MCF 10A (cell line): ENCODE measurements around the gene TMEM91. TPM values are rescaled to one million over a fixed set of nuclear protein-coding genes. Genes with fewer than 3 reads are reported as not detected.

Experiments
- BruUV-seq: library from RNA; stranded (reverse); fragments of 400-500 nt; replicated peaks from 2 replicates; lab custom pipeline; 2021; lab: Mats Ljungman, UMichigan
- CTCF ChIA-PET: fragments of 300-600 bp; sonication (Branson Sonifier 250); formaldehyde crosslinking; extraction: SDS; loops from one replicate; lab custom pipeline; 2021; ENCODE audit warnings: antibody characterized with exemption, inconsistent platforms; lab: Yijun Ruan, JAX
- POLR2A ChIA-PET: fragments of 300-600, 350-650 bp; sonication (Branson Sonifier 250); formaldehyde crosslinking; extraction: SDS; loops from one replicate; lab custom pipeline; 2020; ENCODE audit warnings: antibody characterized with exemption, inconsistent platforms; lab: Yijun Ruan, JAX
- DNase-seq: peaks from one replicate; pipeline ENCODE4 v3.0.0-alpha.2; 2018; ENCODE audit not compliant: unreplicated experiment
- H3K27ac Mint-ChIP-seq: one replicate; pipeline ENCODE4 v1.8.0; 2022; ENCODE audit warnings: mild to moderate bottlenecking, low read depth, mixed read lengths; ENCODE audit not compliant: unreplicated experiment
- H3K27me3 Mint-ChIP-seq: one replicate; pipeline ENCODE4 v1.8.0; 2022; ENCODE audit warnings: mixed read lengths; ENCODE audit not compliant: insufficient read depth, unreplicated experiment
- H3K36me3 Mint-ChIP-seq: one replicate; pipeline ENCODE4 v1.8.0; 2022; ENCODE audit warnings: mild to moderate bottlenecking, moderate library complexity, mixed read lengths; ENCODE audit not compliant: insufficient read depth, unreplicated experiment
- H3K4me1 Mint-ChIP-seq: one replicate; pipeline ENCODE4 v1.8.0; 2022; ENCODE audit warnings: mixed read lengths; ENCODE audit not compliant: insufficient read depth, unreplicated experiment
- H3K4me3 Mint-ChIP-seq: one replicate; pipeline ENCODE4 v1.8.0; 2022; ENCODE audit warnings: mild to moderate bottlenecking, moderate library complexity, mixed read lengths; ENCODE audit not compliant: unreplicated experiment
- H3K9me3 Mint-ChIP-seq: one replicate; pipeline ENCODE4 v1.8.0; 2022; ENCODE audit warnings: mixed read lengths; ENCODE audit not compliant: unreplicated experiment
- CTCF ChIP-seq: fragments of 200-600 bp; IDR thresholded peaks from one replicate; pipeline ENCODE4 v1.8.0; 2022; ENCODE audit warnings: antibody characterized with exemption, mild to moderate bottlenecking; ENCODE audit not compliant: unreplicated experiment
- intact Hi-C: fragments of 100-400 bp; cut with micrococcal nuclease; formaldehyde crosslinking; loops from 2 replicates; pipeline ENCODE4 v1.14.1; 2022
- total RNA-seq: library from RNA; stranded (reverse); gene quantifications from 2 replicates; pipeline ENCODE4 v1.2.3, GENCODE V29; 2022

The TMEM91 gene
- total RNA-seq, 1 experiment from 2014 or later, result 6.1 TPM

- Mint-ChIP-seq H3K4me3 (no peak overlapping the region), H3K36me3 (peaks cover 59% of the 10 kb centered on the region), H3K9me3 (no peaks in the 10 kb centered on the region), H3K4me1 (peaks cover 18% of the 10 kb centered on the region), H3K27ac (no peak overlapping the region), H3K27me3 (no peaks in the 10 kb centered on the region)
- CTCF ChIA-PET, result interaction anchor here (0.6 to 1.2 kb wide), 5 partner anchors 9 to 1393 kb away, joined by 3 to 11 read pairs (median 4); no protein-coding TSS in a partner anchor
- intact Hi-C loops, result no loop called here
- DNase-seq, result no peak
- BruUV-seq, result no TSS peak
- TF ChIP-seq CTCF, result no peak
- POLR2A ChIA-PET, result interaction anchor here (0.5 to 1.4 kb wide), 3 partner anchors 12 to 1976 kb away, joined by 3 to 6 read pairs (median 5); partner anchors contain the start of gene B9D2
These were observed 8.0 kb downstream of the TMEM91 start for GRCh38 chr19:41384351-41384750.

GRCh38 chr19:41386442-41386841, 10.1 kb downstream of the TMEM91 start:
- Mint-ChIP-seq H3K4me1 (peaks cover 8% of the 10 kb centered on the region), H3K27me3 (no peaks in the 10 kb centered on the region), H3K27ac (peak overlapping the region; percentile 87), H3K9me3 (no peaks in the 10 kb centered on the region), H3K36me3 (peaks cover 80% of the 10 kb centered on the region), H3K4me3 (no peak overlapping the region)
- ChIA-PET CTCF (interaction anchor here (0.6 to 1.2 kb wide), 4 partner anchors 54 to 797 kb away, joined by 3 to 4 read pairs (median 4); no protein-coding TSS in a partner anchor), POLR2A (interaction anchor here (1.1 kb wide), 1 partner anchor 23 kb away, joined by 3 read pairs; no protein-coding TSS in a partner anchor)
- BruUV-seq, result no TSS peak
- DNase-seq, result peak; percentile 85
- intact Hi-C loops, result no loop called here
- TF ChIP-seq CTCF, result no peak

- Mint-ChIP-seq H3K27me3 (no peaks in the 10 kb centered on the region), H3K4me1 (peaks cover 16% of the 10 kb centered on the region), H3K36me3 (peaks cover 79% of the 10 kb centered on the region), H3K27ac (no peak overlapping the region), H3K9me3 (no peaks in the 10 kb centered on the region), H3K4me3 (no peak overlapping the region)
- TF ChIP-seq CTCF, result no peak
- ChIA-PET POLR2A (no interaction called here), CTCF (interaction anchor here (1.0 kb wide), 1 partner anchor 203 kb away, joined by 8 read pairs; no protein-coding TSS in a partner anchor)
- no peak for DNase-seq
- BruUV-seq, result no TSS peak
- intact Hi-C loops, result no loop called here
These were observed 15.3 kb downstream of the TMEM91 start for GRCh38 chr19:41391618-41392017.

- peaks cover 16% of the 10 kb centered on the region for H3K4me1 Mint-ChIP-seq
- POLR2A ChIA-PET, result interaction anchor here (0.7 kb wide), 1 partner anchor 163 kb away, joined by 3 read pairs; no protein-coding TSS in a partner anchor
- CTCF ChIA-PET, result interaction anchor here (0.7 to 1.5 kb wide), 3 partner anchors 8 to 353 kb away, joined by 3 to 11 read pairs (median 4); no protein-coding TSS in a partner anchor
- H3K4me3 Mint-ChIP-seq, result no peak overlapping the region
- BruUV-seq, result no TSS peak
- peaks cover 73% of the 10 kb centered on the region for H3K36me3 Mint-ChIP-seq
- no peak for DNase-seq
- intact Hi-C loops, result no loop called here
- no peak overlapping the region for H3K27ac Mint-ChIP-seq
- H3K27me3 Mint-ChIP-seq, result no peaks in the 10 kb centered on the region
- TF ChIP-seq CTCF, result no peak
- H3K9me3 Mint-ChIP-seq, result no peaks in the 10 kb centered on the region
These were observed 16.4 kb downstream of the TMEM91 start for GRCh38 chr19:41392775-41393174.
